ENCODE results near the gene GPR152. TPM values are rescaled to one million over a fixed set of nuclear protein-coding genes. Genes with fewer than 3 reads are reported as not detected.

GPR152 gene
- total RNA-seq, 1 experiment from 2014 or later: not detected

DNA sequence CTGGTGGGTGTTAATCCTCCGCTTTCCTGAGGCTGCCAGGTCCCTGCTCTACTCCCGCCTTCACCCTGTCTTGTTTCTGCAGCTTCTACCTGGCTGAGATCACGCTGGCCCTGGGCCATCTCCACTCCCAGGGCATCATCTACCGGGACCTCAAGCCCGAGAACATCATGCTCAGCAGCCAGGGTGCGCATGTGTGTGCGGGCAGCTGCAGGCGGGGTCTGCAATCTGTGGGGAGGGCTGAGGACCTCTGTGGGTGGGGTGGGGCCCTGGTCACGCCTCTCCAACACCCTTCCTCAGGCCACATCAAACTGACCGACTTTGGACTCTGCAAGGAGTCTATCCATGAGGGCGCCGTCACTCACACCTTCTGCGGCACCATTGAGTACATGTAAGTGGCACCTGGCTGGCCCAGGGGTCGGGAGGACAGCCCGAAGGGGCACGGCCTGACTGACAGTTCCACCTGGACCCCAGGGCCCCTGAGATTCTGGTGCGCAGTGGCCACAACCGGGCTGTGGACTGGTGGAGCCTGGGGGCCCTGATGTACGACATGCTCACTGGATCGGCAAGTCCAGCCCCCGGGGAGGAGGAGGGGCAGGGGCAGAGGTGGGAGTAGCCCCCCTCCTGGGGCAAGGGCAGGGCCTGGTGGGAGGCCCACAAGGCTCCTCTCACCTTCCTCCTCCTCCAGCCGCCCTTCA lies 19.7 kb downstream of the GPR152 start:
- Histone ChIP-seq H3K14ac (ENCODE audit: insufficient read depth, low read length) (no peak overlapping the region), H3K23me2 (ENCODE audit: insufficient read length, low read depth, low read length, poor library complexity, severe bottlenecking) (peaks cover 4% of the 10 kb centered on the region), H2BK15ac (ENCODE audit: low read depth, low read length) (no peak overlapping the region), H3K4me1 (ENCODE audit: insufficient read depth, low read length) (no peaks in the 10 kb centered on the region; the same call in 1 of the 2 replicates), H3K79me2 (ENCODE audit: insufficient read depth, low read length) (no peaks in the 10 kb centered on the region; the same call in 1 of the 2 replicates), H4K20me1 (ENCODE audit: control insufficient read depth, insufficient read depth, insufficient read length) (no peaks in the 10 kb centered on the region), H3K9ac (ENCODE audit: extremely low read depth, insufficient read length, low read length) (no peak overlapping the region), H3K18ac (ENCODE audit: insufficient read length, low read depth, low read length) (no peak overlapping the region), H3K79me1 (ENCODE audit: insufficient read depth, low read depth, low read length, poor library complexity, severe bottlenecking) (no peaks in the 10 kb centered on the region), H3K27me3 (ENCODE audit: insufficient read depth, low read length) (no peaks in the 10 kb centered on the region), H2BK20ac (ENCODE audit: low read depth, low read length, poor library complexity, severe bottlenecking) (no peak overlapping the region), H3K9me3 (ENCODE audit: control insufficient read depth, low read depth, low read length) (no peaks in the 10 kb centered on the region), H3K23ac (ENCODE audit: insufficient read length, low read depth, low read length) (no peak overlapping the region), H4K8ac (replicated peaks; ENCODE audit: insufficient read length, low read depth, low read length) (no peak overlapping the region), H2BK120ac (ENCODE audit: low read depth, low read length, poor library complexity, severe bottlenecking) (no peak overlapping the region), H2AK5ac (ENCODE audit: insufficient read length, low read length) (no peak overlapping the region), H2AFZ (ENCODE audit: low read length) (no peak overlapping the region), H4K91ac (ENCODE audit: insufficient read length, low read depth, low read length) (no peak overlapping the region), H3K4ac (ENCODE audit: low read depth, low read length) (no peak overlapping the region), H3K4me2 (ENCODE audit: insufficient read depth, insufficient read length, low read length) (no peak overlapping the region), H4K5ac (ENCODE audit: insufficient read length, low read depth, low read length) (no peak overlapping the region), H3K56ac (ENCODE audit: insufficient read length, low read depth, low read length) (no peak overlapping the region), H2BK12ac (ENCODE audit: insufficient read length, low read depth, low read length) (no peak overlapping the region), H3T11ph (ENCODE audit: low read length) (no peak overlapping the region), H2BK5ac (ENCODE audit: insufficient read length, low read length) (no peak overlapping the region), H3K27ac (ENCODE audit: insufficient read length, low read depth, low read length) (no peak overlapping the region)
- Mint-ChIP-seq H3K27me3 (ENCODE audit: low read depth) (no peaks in the 10 kb centered on the region; the same call in 1 of the 2 replicates), H3K27ac (no peak overlapping the region), H3K4me3 (no peak overlapping the region; a peak in 1 of 5 replicates), H3K36me3 (ENCODE audit: insufficient read depth in 1 of 3, low read depth in 3 of 3) (peaks cover 9 to 39% (median 33%) of the 10 kb centered on the region in 3 experiments; a peak in 6 of 7 replicates), H3K9me3 (no peaks in the 10 kb centered on the region), H3K4me1 (peaks cover 4 to 12% of the 10 kb centered on the region in 2 experiments)
- no peak for DNase-seq
- WGBS (ENCODE audit: extremely low coverage, insufficient read length, low lambda C conversion rate): no CpG with 5 or more reads among the region's 22 CpGs
- TF ChIP-seq, protein P1, sequence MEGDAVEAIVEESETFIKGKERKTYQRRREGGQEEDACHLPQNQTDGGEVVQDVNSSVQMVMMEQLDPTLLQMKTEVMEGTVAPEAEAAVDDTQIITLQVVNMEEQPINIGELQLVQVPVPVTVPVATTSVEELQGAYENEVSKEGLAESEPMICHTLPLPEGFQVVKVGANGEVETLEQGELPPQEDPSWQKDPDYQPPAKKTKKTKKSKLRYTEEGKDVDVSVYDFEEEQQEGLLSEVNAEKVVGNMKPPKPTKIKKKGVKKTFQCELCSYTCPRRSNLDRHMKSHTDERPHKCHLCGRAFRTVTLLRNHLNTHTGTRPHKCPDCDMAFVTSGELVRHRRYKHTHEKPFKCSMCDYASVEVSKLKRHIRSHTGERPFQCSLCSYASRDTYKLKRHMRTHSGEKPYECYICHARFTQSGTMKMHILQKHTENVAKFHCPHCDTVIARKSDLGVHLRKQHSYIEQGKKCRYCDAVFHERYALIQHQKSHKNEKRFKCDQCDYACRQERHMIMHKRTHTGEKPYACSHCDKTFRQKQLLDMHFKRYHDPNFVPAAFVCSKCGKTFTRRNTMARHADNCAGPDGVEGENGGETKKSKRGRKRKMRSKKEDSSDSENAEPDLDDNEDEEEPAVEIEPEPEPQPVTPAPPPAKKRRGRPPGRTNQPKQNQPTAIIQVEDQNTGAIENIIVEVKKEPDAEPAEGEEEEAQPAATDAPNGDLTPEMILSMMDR (conservative IDR thresholded peaks at IDR 0.05): no peak
